CD14-positive monocyte (primary cell): Measurements from ENCODE around the gene SPATA13. TPM values are rescaled to one million over a fixed set of nuclear protein-coding genes. Genes with fewer than 3 reads are reported as not detected.

Experiments used
- DNase-seq, 3 donors: peaks; one replicate each; pipeline ENCODE4 v3.0.0-alpha.2; 2011 to 2022
- H2AFZ ChIP-seq: 2 replicates; pipeline ENCODE4 v1.6.0; 2012; ENCODE audit warnings: mild to moderate bottlenecking, low read depth, low read length, inconsistent platforms; ENCODE audit not compliant: insufficient read depth, poor library complexity, severe bottlenecking
- H3K27ac ChIP-seq, 2 donors: 1 replicate in 1 of 2; 2 replicates in 1 of 2; pipeline ENCODE4 v1.5.1; 2012 to 2013; ENCODE audit warnings: low read length in 2 of 2, control low read depth in 1 of 2, inconsistent platforms in 1 of 2, low read depth in 1 of 2, mild to moderate bottlenecking in 1 of 2
- H3K27me3 ChIP-seq, 2 donors: one replicate each; pipeline versions ENCODE4 v1.6.0 to v1.6.1; 2011 to 2013; ENCODE audit warnings: low read length in 2 of 2; ENCODE audit not compliant: control insufficient read depth in 2 of 2, insufficient read depth in 2 of 2
- H3K36me3 ChIP-seq, 2 donors: replicated peaks in 1 of 2; 1 replicate in 1 of 2; 2 replicates in 1 of 2; pipeline versions ENCODE4 v1.5.1 to v1.6.1; 2012 to 2013; ENCODE audit warnings: low read length in 2 of 2, control low read depth in 1 of 2, inconsistent platforms in 1 of 2, mild to moderate bottlenecking in 1 of 2; ENCODE audit not compliant: insufficient read depth in 2 of 2, control insufficient read depth in 1 of 2
- H3K4me1 ChIP-seq, 2 donors: 1 replicate in 1 of 2; 2 replicates in 1 of 2; pipeline versions ENCODE4 v1.5.1 to v1.6.1; 2012 to 2013; ENCODE audit warnings: low read length in 2 of 2, control low read depth in 1 of 2, inconsistent platforms in 1 of 2, mild to moderate bottlenecking in 1 of 2, moderate library complexity in 1 of 2; ENCODE audit not compliant: insufficient read depth in 2 of 2, control insufficient read depth in 1 of 2
- H3K4me2 ChIP-seq: replicated peaks from 2 replicates; pipeline ENCODE3; 2012; ENCODE audit warnings: low read length, moderate library complexity, mild to moderate bottlenecking; ENCODE audit not compliant: poor library complexity, severe bottlenecking; ENCODE audit errors: extremely low read depth
- H3K4me3 ChIP-seq, 3 experiments: fragments of 200-600 bp in 1 of 3; sonication (generic) in 1 of 3; replicated peaks in 1 of 3; 1 replicate in 2 of 3; 2 replicates in 1 of 3; pipeline ENCODE4 v1.5.1; 2011 to 2013; ENCODE audit warnings: low read length in 3 of 3, mild to moderate bottlenecking in 3 of 3, control low read depth in 2 of 3, low read depth in 2 of 3, inconsistent platforms in 1 of 3, moderate library complexity in 1 of 3
- H3K79me2 ChIP-seq: 2 replicates; pipeline ENCODE4 v1.6.0; 2012; ENCODE audit warnings: mild to moderate bottlenecking, control low read depth, inconsistent platforms, low read length, moderate library complexity; ENCODE audit not compliant: insufficient read depth
- H3K9ac ChIP-seq: 2 replicates; pipeline ENCODE4 v1.6.0; 2017; ENCODE audit warnings: low read length, mild to moderate bottlenecking; ENCODE audit not compliant: insufficient read depth, poor library complexity, severe bottlenecking
- H3K9me3 ChIP-seq, 2 donors: replicated peaks in 1 of 2; 1 replicate in 1 of 2; 2 replicates in 1 of 2; pipeline versions ENCODE4 v1.5.1 to v1.6.1; 2012 to 2013; ENCODE audit warnings: low read length in 2 of 2, control low read depth in 1 of 2; ENCODE audit not compliant: control insufficient read depth in 1 of 2, insufficient read depth in 1 of 2
- H4K20me1 ChIP-seq: 2 replicates; pipeline ENCODE4 v1.6.0; 2012; ENCODE audit warnings: mild to moderate bottlenecking, low read length, control low read depth, moderate library complexity; ENCODE audit not compliant: insufficient read depth
- H3K27ac Mint-ChIP-seq, 7 donors: one replicate each; pipeline ENCODE4 v1.8.0; 2020; ENCODE audit warnings: mild to moderate bottlenecking in 7 of 7, mixed read lengths in 7 of 7, moderate library complexity in 6 of 7, inconsistent platforms in 2 of 7
- H3K27me3 Mint-ChIP-seq, 3 donors: one replicate each; pipeline ENCODE4 v1.8.0; 2021 to 2022; ENCODE audit warnings: low read depth in 3 of 3, mild to moderate bottlenecking in 3 of 3, mixed read lengths in 3 of 3, moderate library complexity in 3 of 3, inconsistent platforms in 1 of 3
- H3K36me3 Mint-ChIP-seq, 2 donors: one replicate each; pipeline ENCODE4 v1.8.0; 2020; ENCODE audit warnings: mixed read lengths in 2 of 2, inconsistent platforms in 1 of 2, mild to moderate bottlenecking in 1 of 2
- H3K4me1 Mint-ChIP-seq: one replicate; pipeline ENCODE4 v1.8.0; 2020; ENCODE audit warnings: mild to moderate bottlenecking, mixed read lengths
- H3K4me3 Mint-ChIP-seq, 2 donors: one replicate each; pipeline ENCODE4 v1.8.0; 2020; ENCODE audit warnings: mild to moderate bottlenecking in 2 of 2, mixed read lengths in 2 of 2, moderate library complexity in 1 of 2
- H3K9me3 Mint-ChIP-seq, 7 donors: one replicate each; pipeline ENCODE4 v1.8.0; 2020 to 2022; ENCODE audit warnings: mixed read lengths in 7 of 7, mild to moderate bottlenecking in 6 of 7, moderate library complexity in 6 of 7, inconsistent platforms in 2 of 7
- CTCF ChIP-seq: fragments of 200-600 bp; IDR thresholded peaks from one replicate; pipeline ENCODE4 v1.8.0; 2022; ENCODE audit warnings: antibody characterized with exemption, mild to moderate bottlenecking
- WGBS: methylation state at CpG from one replicate; pipeline ENCODE4 v1.1.5; 2013; ENCODE audit warnings: missing lambda C conversion rate; ENCODE audit not compliant: insufficient coverage; 5-methylcytosine and 5-hydroxymethylcytosine counted together
- intact Hi-C, 2 donors: fragments of 100-400 bp; cut with micrococcal nuclease; formaldehyde crosslinking; loops; one replicate each; pipeline versions ENCODE4 v1.15.0 to v1.15.1; 2023
- polyA plus RNA-seq, 3 donors: library from polyadenylated mRNA; depleted of rRNA in 1 of 3; unstranded in 2 of 3; stranded (reverse) in 1 of 3; fragments of 300-500 nt in 2 of 3; fragments of >200 nt in 1 of 3; fragmentation: Illumina TruSeq in 2 of 3; gene quantifications; 1 replicate in 2 of 3; 2 replicates in 1 of 3; pipeline ENCODE4 v1.2.3, GENCODE V29; 2012 to 2021

SPATA13 gene
- polyA plus RNA-seq, 3 donors: 9.3 to 44.7 (median 11.6) TPM

- H3K4me3 Mint-ChIP-seq: no peak overlapping the region
- intact Hi-C loops: loop anchor here in 1 of 2 donors (10.0 kb wide), 2 partner anchors 202 to 312 kb away; no protein-coding TSS in a partner anchor
- H3K36me3 Mint-ChIP-seq: no peaks in the 10 kb centered on the region
- WGBS: 92% methylated on average over 2 of the region's 3 CpGs
- no peak for DNase-seq
- H2AFZ ChIP-seq: no peak overlapping the region
- H3K4me1 Mint-ChIP-seq: peaks cover 18% of the 10 kb centered on the region
- H3K4me2 ChIP-seq: no peak overlapping the region
- H3K27ac Mint-ChIP-seq: peak overlapping the region in 1 of 7 donors; percentile 2
- H3K27ac ChIP-seq: no peak overlapping the region
- H3K9me3 ChIP-seq: peaks cover 0 to 3% of the 10 kb centered on the region in 2 donors
- H3K79me2 ChIP-seq: no peaks in the 10 kb centered on the region
- peaks cover 0 to 5% (median 0%) of the 10 kb centered on the region in 7 donors for H3K9me3 Mint-ChIP-seq
- H3K27me3 Mint-ChIP-seq: peaks cover 0 to 9% (median 0%) of the 10 kb centered on the region in 3 donors
- H3K4me3 ChIP-seq: no peak overlapping the region
- no peak overlapping the region for H3K9ac ChIP-seq
- no peak for TF ChIP-seq CTCF
- no peaks in the 10 kb centered on the region for H4K20me1 ChIP-seq
- H3K4me1 ChIP-seq: peaks cover 10 to 12% of the 10 kb centered on the region in 2 donors
- no peaks in the 10 kb centered on the region for H3K27me3 ChIP-seq
- no peaks in the 10 kb centered on the region for H3K36me3 ChIP-seq
Observed at GRCh38 chr13:24226762-24227161, 66.2 kb downstream of the SPATA13 start.

- peak; percentile 44 to 73 (median 64) for DNase-seq
- peaks cover 6% of the 10 kb centered on the region in 2 donors for H3K4me1 ChIP-seq
- intact Hi-C loops: loop anchor here in 1 of 2 donors (10.0 kb wide), 2 partner anchors 204 to 314 kb away; no protein-coding TSS in a partner anchor
- no peak overlapping the region for H3K9ac ChIP-seq
- Mint-ChIP-seq H3K4me1 (peaks cover 15% of the 10 kb centered on the region), H3K36me3 (no peaks in the 10 kb centered on the region), H3K27me3 (peaks cover 0 to 4% (median 0%) of the 10 kb centered on the region in 3 donors), H3K9me3 (peaks cover 0 to 5% (median 0%) of the 10 kb centered on the region in 7 donors), H3K27ac (no peak overlapping the region), H3K4me3 (no peak overlapping the region)
- no peak overlapping the region for H3K4me2 ChIP-seq
- no peaks in the 10 kb centered on the region for H3K36me3 ChIP-seq
- no peak overlapping the region for H3K4me3 ChIP-seq
- H3K9me3 ChIP-seq: peaks cover 0 to 3% of the 10 kb centered on the region in 2 donors
- H4K20me1 ChIP-seq: no peaks in the 10 kb centered on the region
- peak overlapping the region; percentile 43 for H2AFZ ChIP-seq
- H3K27me3 ChIP-seq: no peaks in the 10 kb centered on the region
- H3K27ac ChIP-seq: no peak overlapping the region
- no peaks in the 10 kb centered on the region for H3K79me2 ChIP-seq
- TF ChIP-seq CTCF: peak; percentile 85
- 20% methylated on average over 1 of the region's 4 CpGs for WGBS
Observed at GRCh38 chr13:24228852-24229458, 68.4 kb downstream of the SPATA13 start.
